Thyroid gland (tissue), 4 donors: ENCODE data around the gene PLB1.

Experiments used
- POLR2A ChIP-seq, 2 donors: fragments of 450-650 bp; IDR thresholded peaks; one replicate each; pipeline ENCODE4 v1.6.1; 2017; ENCODE audit warnings: antibody characterized with exemption in 2 of 2, mild to moderate bottlenecking in 2 of 2, moderate library complexity in 1 of 2
- TF ChIP-seq, protein P1 (sequence below), 6 experiments: fragments of 200-600 bp in 3 of 6; fragments of 450-650 bp in 3 of 6; sonication (generic) in 3 of 6; IDR thresholded peaks; one replicate each; pipeline ENCODE4 v1.5.1; 2016 to 2019; ENCODE audit warnings: antibody characterized with exemption in 6 of 6, mild to moderate bottlenecking in 2 of 6, inconsistent platforms in 1 of 6, moderate library complexity in 1 of 6

DNA sequence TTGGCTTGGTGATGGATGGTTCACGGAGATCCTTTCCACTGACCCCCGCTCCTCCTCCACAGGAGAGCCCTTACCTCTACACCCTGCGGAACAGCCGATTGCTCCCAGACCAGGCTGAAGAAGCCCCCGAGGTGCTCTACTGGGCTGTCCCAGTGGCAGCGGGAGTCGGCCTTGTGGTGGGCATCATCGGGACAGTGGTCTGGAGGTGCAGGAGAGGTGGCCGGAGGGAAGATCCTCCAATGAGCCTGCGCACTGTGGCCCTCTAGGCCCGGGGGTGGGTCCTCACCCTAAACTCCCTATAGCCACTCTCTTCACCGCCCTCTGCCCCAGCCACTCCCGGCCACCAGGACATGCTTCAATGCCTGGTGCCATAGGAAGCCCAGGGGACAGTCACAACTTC lies 146.9 kb downstream of the PLB1 start:
- TF ChIP-seq, protein P1, sequence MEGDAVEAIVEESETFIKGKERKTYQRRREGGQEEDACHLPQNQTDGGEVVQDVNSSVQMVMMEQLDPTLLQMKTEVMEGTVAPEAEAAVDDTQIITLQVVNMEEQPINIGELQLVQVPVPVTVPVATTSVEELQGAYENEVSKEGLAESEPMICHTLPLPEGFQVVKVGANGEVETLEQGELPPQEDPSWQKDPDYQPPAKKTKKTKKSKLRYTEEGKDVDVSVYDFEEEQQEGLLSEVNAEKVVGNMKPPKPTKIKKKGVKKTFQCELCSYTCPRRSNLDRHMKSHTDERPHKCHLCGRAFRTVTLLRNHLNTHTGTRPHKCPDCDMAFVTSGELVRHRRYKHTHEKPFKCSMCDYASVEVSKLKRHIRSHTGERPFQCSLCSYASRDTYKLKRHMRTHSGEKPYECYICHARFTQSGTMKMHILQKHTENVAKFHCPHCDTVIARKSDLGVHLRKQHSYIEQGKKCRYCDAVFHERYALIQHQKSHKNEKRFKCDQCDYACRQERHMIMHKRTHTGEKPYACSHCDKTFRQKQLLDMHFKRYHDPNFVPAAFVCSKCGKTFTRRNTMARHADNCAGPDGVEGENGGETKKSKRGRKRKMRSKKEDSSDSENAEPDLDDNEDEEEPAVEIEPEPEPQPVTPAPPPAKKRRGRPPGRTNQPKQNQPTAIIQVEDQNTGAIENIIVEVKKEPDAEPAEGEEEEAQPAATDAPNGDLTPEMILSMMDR (IDR thresholded peaks at IDR 0.05) = no peak
- no peak for TF ChIP-seq POLR2A (IDR thresholded peaks at IDR 0.05)
